ENCODE results near the gene MMD. TPM values are rescaled to one million over a fixed set of nuclear protein-coding genes. Genes with fewer than 3 reads are reported as not detected.
A peak's percentile ranks its signal among the peaks of the same experiment; 100 is the strongest.

The MMD gene
- total RNA-seq, 4 donors from 2014 or later: 4.6 to 25.7 (median 11.3) TPM

DNA sequence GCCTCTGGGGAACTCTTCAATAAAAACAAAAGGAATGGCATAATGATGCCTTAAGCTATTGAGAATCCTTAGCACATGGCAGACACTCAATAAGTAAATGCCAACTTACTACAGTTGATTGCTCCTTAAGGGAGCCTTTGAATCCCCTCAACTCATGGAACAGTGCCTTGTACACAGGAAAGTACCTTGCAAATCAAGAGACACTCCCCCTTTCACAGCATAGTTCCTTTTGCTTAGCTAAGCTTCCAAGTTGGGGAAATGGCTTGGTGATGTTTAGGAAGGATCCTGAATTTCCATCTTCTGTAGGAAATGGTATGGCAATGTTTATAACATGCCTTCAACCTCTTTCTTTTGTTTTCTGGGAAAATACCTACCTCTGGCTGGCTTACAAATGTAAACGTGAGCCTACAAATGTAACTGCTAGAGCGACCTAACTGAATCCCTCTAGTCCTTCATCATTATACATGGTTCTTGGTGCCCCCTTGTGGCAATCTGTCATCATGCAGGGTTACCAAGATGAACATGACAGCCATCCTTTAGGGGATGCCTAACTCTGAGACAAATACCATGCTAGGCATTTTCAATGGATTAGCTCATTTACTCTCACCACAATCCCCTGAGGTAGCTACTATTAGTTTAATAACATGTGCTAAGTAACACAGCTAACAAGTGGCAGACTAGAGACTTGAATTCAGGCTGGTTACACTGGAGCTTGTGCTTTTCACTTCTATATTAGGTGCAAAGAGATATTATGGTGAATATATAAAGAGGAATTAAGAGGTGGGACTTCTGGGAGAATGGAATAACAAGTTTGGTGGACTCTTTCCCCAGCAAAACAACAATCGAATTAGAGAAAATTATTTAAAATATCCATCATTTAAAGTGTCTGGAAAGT, 65.0 kb downstream of the MMD start:
- ATAC-seq: peak; percentile 46 to 69
- no peak for TF ChIP-seq POLR2A (IDR thresholded peaks at IDR 0.05)
- TF ChIP-seq, protein P1, sequence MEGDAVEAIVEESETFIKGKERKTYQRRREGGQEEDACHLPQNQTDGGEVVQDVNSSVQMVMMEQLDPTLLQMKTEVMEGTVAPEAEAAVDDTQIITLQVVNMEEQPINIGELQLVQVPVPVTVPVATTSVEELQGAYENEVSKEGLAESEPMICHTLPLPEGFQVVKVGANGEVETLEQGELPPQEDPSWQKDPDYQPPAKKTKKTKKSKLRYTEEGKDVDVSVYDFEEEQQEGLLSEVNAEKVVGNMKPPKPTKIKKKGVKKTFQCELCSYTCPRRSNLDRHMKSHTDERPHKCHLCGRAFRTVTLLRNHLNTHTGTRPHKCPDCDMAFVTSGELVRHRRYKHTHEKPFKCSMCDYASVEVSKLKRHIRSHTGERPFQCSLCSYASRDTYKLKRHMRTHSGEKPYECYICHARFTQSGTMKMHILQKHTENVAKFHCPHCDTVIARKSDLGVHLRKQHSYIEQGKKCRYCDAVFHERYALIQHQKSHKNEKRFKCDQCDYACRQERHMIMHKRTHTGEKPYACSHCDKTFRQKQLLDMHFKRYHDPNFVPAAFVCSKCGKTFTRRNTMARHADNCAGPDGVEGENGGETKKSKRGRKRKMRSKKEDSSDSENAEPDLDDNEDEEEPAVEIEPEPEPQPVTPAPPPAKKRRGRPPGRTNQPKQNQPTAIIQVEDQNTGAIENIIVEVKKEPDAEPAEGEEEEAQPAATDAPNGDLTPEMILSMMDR (IDR thresholded peaks at IDR 0.05 in 4 of 5, conservative IDR thresholded peaks at IDR 0.05 in 1 of 5): peak; percentile 47 to 75 (median 57)
- Histone ChIP-seq H3K9me3 (peaks cover 0 to 4% (median 0%) of the 10 kb centered on the region in 3 donors), H3K4me1 (no peaks in the 10 kb centered on the region), H3K27me3 (no peaks in the 10 kb centered on the region), H3K36me3 (no peaks in the 10 kb centered on the region), H3K27ac (no peak overlapping the region), H3K4me3 (no peak overlapping the region)
- peak; percentile 12 to 27 for DNase-seq
- intact Hi-C loops (cut with DNase I; ENCODE audit: low total_unique reads): loop anchor here (2.0 kb wide), 1 partner anchor 158 kb away; no protein-coding TSS in a partner anchor
- in situ Hi-C loops (cut with MboI; ENCODE audit: low sequenced_read_pairs in 4 of 4): loop anchor here in 1 of 4 donors (25.0 kb wide), 1 partner anchor 369 kb away; no protein-coding TSS in a partner anchor

DNA sequence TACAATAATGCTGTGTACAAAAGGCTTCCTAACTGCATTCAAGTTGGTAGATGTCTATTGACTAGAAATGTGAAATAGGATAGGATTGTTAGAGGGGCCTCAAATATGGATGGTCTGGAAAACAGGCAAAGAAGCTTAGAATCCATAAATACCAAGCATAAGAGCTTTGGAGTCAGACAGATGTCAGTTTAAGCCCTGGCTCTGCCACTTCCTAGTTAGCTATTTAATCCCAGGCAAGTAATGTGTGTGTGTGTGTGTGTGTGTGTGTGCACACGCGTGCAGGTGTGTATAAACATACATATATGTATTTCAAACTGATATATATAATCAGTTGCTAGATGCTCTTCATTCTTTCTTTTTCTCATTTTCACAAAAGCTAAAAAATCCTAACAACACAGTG, 66.7 kb downstream of the MMD start:
- in situ Hi-C loops (cut with MboI; ENCODE audit: low sequenced_read_pairs in 4 of 4): loop anchor here (5.0 to 25.0 kb wide), 2 partner anchors 363 to 368 kb away; no protein-coding TSS in a partner anchor
- TF ChIP-seq, protein P1 (IDR thresholded peaks at IDR 0.05 in 4 of 5, conservative IDR thresholded peaks at IDR 0.05 in 1 of 5): no peak
- no peak for TF ChIP-seq POLR2A (IDR thresholded peaks at IDR 0.05)
- no peak overlapping the region for H3K4me3 ChIP-seq
- no peak overlapping the region for H3K27ac ChIP-seq
- no peaks in the 10 kb centered on the region for H3K27me3 ChIP-seq
- H3K4me1 ChIP-seq: no peaks in the 10 kb centered on the region
- no peak for DNase-seq
- intact Hi-C loops (cut with DNase I; ENCODE audit: low total_unique reads): no loop called here
- ATAC-seq: no peak
- H3K36me3 ChIP-seq: no peaks in the 10 kb centered on the region
- H3K9me3 ChIP-seq: no peaks in the 10 kb centered on the region

DNA sequence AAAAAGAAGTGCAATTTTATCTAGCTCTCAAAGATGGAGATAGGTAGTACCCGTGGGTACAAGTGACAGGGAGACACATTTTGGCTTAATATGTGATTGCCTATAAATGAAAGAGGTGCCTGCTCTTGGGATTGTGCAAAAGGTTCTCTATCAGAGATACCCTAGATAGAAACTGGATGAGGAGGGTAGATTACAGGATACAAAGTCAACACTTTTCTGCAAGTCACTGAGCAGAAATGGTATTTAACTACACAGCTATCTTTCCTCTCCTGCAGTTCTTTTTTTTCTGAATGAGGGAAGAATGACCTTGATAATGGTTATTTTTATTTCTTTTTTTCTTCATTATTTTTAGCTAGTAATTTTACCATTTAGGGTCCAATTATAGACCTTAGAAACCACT, 67.6 kb downstream of the MMD start:
- H3K36me3 ChIP-seq: no peaks in the 10 kb centered on the region
- no peak for TF ChIP-seq POLR2A (IDR thresholded peaks at IDR 0.05)
- TF ChIP-seq, protein P1 (IDR thresholded peaks at IDR 0.05 in 4 of 5, conservative IDR thresholded peaks at IDR 0.05 in 1 of 5): no peak
- intact Hi-C loops (cut with DNase I; ENCODE audit: low total_unique reads): no loop called here
- H3K4me1 ChIP-seq: no peaks in the 10 kb centered on the region
- in situ Hi-C loops (cut with MboI; ENCODE audit: low sequenced_read_pairs in 4 of 4): loop anchor here (5.0 to 25.0 kb wide), 2 partner anchors 362 to 367 kb away; no protein-coding TSS in a partner anchor
- H3K27me3 ChIP-seq: no peaks in the 10 kb centered on the region
- no peak overlapping the region for H3K27ac ChIP-seq
- H3K4me3 ChIP-seq: no peak overlapping the region
- DNase-seq (no peak), ATAC-seq (no peak)
- H3K9me3 ChIP-seq: no peaks in the 10 kb centered on the region

DNA sequence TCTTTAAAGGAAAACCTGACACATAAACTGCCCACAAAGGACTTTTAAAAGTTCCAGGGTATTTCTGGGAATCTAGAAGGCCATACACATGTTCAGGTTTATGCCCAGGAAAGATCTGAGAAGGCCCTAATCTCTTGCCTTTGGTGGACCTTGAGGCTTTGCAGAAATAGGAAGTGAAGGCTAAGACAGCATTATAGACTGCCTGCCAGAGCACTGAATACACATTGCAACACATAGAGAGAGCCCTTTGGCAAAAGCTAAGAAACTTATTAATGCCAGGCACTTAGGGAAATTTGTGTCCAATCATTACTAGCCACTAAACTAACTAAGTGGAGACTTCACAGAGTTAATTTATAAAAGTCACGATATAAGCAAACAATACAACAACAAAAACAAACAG, 70.4 kb downstream of the MMD start:
- Histone ChIP-seq H3K4me1 (no peaks in the 10 kb centered on the region), H3K9me3 (no peaks in the 10 kb centered on the region), H3K27ac (no peak overlapping the region), H3K27me3 (no peaks in the 10 kb centered on the region), H3K4me3 (no peak overlapping the region), H3K36me3 (no peaks in the 10 kb centered on the region)
- ATAC-seq (no peak), DNase-seq (no peak)
- TF ChIP-seq, protein P1 (IDR thresholded peaks at IDR 0.05 in 4 of 5, conservative IDR thresholded peaks at IDR 0.05 in 1 of 5): no peak
- no peak for TF ChIP-seq POLR2A (IDR thresholded peaks at IDR 0.05)
- in situ Hi-C loops (cut with MboI; ENCODE audit: low sequenced_read_pairs in 4 of 4) (loop anchor here (5.0 to 25.0 kb wide), 2 partner anchors 359 to 364 kb away; no protein-coding TSS in a partner anchor), intact Hi-C loops (cut with DNase I; ENCODE audit: low total_unique reads) (no loop called here)
